Measurements from ENCODE around the gene NAGS.

NAGS gene

GRCh38 chr17:44002141-44002848 is 2.1 kb upstream of the NAGS start:
- no peak overlapping the region for H3K4me2 ChIP-seq (ENCODE audit: low read depth, low read length)
- TF ChIP-seq CTCF (IDR thresholded peaks at IDR 0.05; ENCODE audit: low read length) (no peak), EZH2 (optimal IDR thresholded peaks at IDR 0.05; ENCODE audit: low read depth, low read length) (no peak), EZH2phosphoT487 (IDR thresholded peaks at IDR 0.05; ENCODE audit: low read length) (no peak)
- no peaks in the 10 kb centered on the region for H3K79me2 ChIP-seq (ENCODE audit: low read length)
- H3K36me3 ChIP-seq (replicated peaks; ENCODE audit: insufficient read depth, low read length) = no peaks in the 10 kb centered on the region
- no peaks in the 10 kb centered on the region for H3K9me3 ChIP-seq (replicated peaks; ENCODE audit: insufficient read depth, low read length)
- H2AFZ ChIP-seq (ENCODE audit: low read length) = no peak overlapping the region
- H4K20me1 ChIP-seq (ENCODE audit: insufficient read depth, low read length) = no peaks in the 10 kb centered on the region
- H3K9me2 ChIP-seq (replicated peaks; ENCODE audit: insufficient read depth, low read length) = no peaks in the 10 kb centered on the region
- H3K4me3 ChIP-seq (ENCODE audit: low read length) = no peak overlapping the region
- H3F3A ChIP-seq (ENCODE audit: insufficient read depth, low read length) = 0 out of 2 replicates have a peak, but pooled peaks cover 3% of the 10 kb centered on the region
- 0 out of 2 replicates have a peak, but pooled peaks cover 6% of the 10 kb centered on the region for H3K4me1 ChIP-seq (ENCODE audit: low read length)
- H3K27me3 ChIP-seq (replicated peaks; ENCODE audit: insufficient read depth, low read length) = peaks cover 24% of the 10 kb centered on the region
- no peak for DNase-seq
- H3K27ac ChIP-seq (ENCODE audit: low read length) = no peak overlapping the region
- H3K9ac ChIP-seq (ENCODE audit: low read length) = no peak overlapping the region

GRCh38 chr17:44004761-44005526 is 522 bp downstream of the NAGS start:
- Histone ChIP-seq H3K9me3 (replicated peaks; ENCODE audit: insufficient read depth, low read length) (no peaks in the 10 kb centered on the region), H3K4me2 (ENCODE audit: low read depth, low read length) (peak overlapping the region; percentile 95; the same call in 1 of the 2 replicates), H3K27me3 (replicated peaks; ENCODE audit: insufficient read depth, low read length) (peaks cover 24% of the 10 kb centered on the region), H3K27ac (ENCODE audit: low read length) (no peak overlapping the region), H3K36me3 (replicated peaks; ENCODE audit: insufficient read depth, low read length) (no peaks in the 10 kb centered on the region), H3K79me2 (ENCODE audit: low read length) (0 out of 2 replicates have a peak, but pooled peaks cover 2% of the 10 kb centered on the region), H3K9ac (ENCODE audit: low read length) (no peak overlapping the region), H3K4me1 (ENCODE audit: low read length) (peaks cover 13% of the 10 kb centered on the region; the same call in 1 of the 2 replicates), H4K20me1 (ENCODE audit: insufficient read depth, low read length) (no peaks in the 10 kb centered on the region), H3F3A (ENCODE audit: insufficient read depth, low read length) (0 out of 2 replicates have a peak, but pooled peaks cover 3% of the 10 kb centered on the region), H3K9me2 (replicated peaks; ENCODE audit: insufficient read depth, low read length) (no peaks in the 10 kb centered on the region), H3K4me3 (ENCODE audit: low read length) (no peak overlapping the region), H2AFZ (ENCODE audit: low read length) (no peak overlapping the region)
- TF ChIP-seq CTCF (IDR thresholded peaks at IDR 0.05; ENCODE audit: low read length) (no peak), EZH2phosphoT487 (IDR thresholded peaks at IDR 0.05; ENCODE audit: low read length) (no peak), EZH2 (optimal IDR thresholded peaks at IDR 0.05; ENCODE audit: low read depth, low read length) (no peak)
- no peak for DNase-seq

- DNase-seq = peak; percentile 25
Measured at GRCh38 chr17:44005527-44006271, 1.3 kb downstream of the NAGS start.

More at GRCh38 chr17:44005527-44006271, 1.3 kb downstream of the NAGS start:
- Histone ChIP-seq H3K9me3 (replicated peaks; ENCODE audit: insufficient read depth, low read length) (no peaks in the 10 kb centered on the region), H3F3A (ENCODE audit: insufficient read depth, low read length) (0 out of 2 replicates have a peak, but pooled peaks cover 3% of the 10 kb centered on the region), H3K4me1 (ENCODE audit: low read length) (peaks cover 13% of the 10 kb centered on the region; the same call in 1 of the 2 replicates), H2AFZ (ENCODE audit: low read length) (peak overlapping the region; percentile 56), H3K4me2 (ENCODE audit: low read depth, low read length) (peak overlapping the region; percentile 95), H4K20me1 (ENCODE audit: insufficient read depth, low read length) (no peaks in the 10 kb centered on the region), H3K36me3 (replicated peaks; ENCODE audit: insufficient read depth, low read length) (no peaks in the 10 kb centered on the region), H3K9ac (ENCODE audit: low read length) (no peak overlapping the region), H3K27ac (ENCODE audit: low read length) (no peak overlapping the region), H3K27me3 (replicated peaks; ENCODE audit: insufficient read depth, low read length) (peaks cover 21% of the 10 kb centered on the region), H3K9me2 (replicated peaks; ENCODE audit: insufficient read depth, low read length) (no peaks in the 10 kb centered on the region), H3K79me2 (ENCODE audit: low read length) (0 out of 2 replicates have a peak, but pooled peaks cover 2% of the 10 kb centered on the region), H3K4me3 (ENCODE audit: low read length) (peak overlapping the region; percentile 71)
- peak; percentile 17; the same call in 1 of the 2 replicates for TF ChIP-seq CTCF (IDR thresholded peaks at IDR 0.05; ENCODE audit: low read length)
- TF ChIP-seq EZH2 (optimal IDR thresholded peaks at IDR 0.05; ENCODE audit: low read depth, low read length) = no peak

Measured in MM.1S (cell line).